PC-3 (cell line): ENCODE data around the gene MBTD1. TPM values are rescaled to one million over a fixed set of nuclear protein-coding genes. Genes with fewer than 3 reads are reported as not detected.

Source experiments
- ATAC-seq: fragments of 200-7000 bp; cut with Tn5 transposase; 2 replicates; pipeline ENCODE4 v1.9.1; 2020; ENCODE audit warnings: mild to moderate bottlenecking, moderate library complexity
- BruUV-seq: library from RNA; stranded (reverse); fragments of 400-500 nt; replicated peaks from 2 replicates; lab custom pipeline; 2021; lab: Mats Ljungman, UMichigan
- CTCF ChIA-PET: fragments of 300-600 bp; sonication (Branson Sonifier 250); formaldehyde crosslinking; loops from one replicate; lab custom pipeline; 2022; ENCODE audit warnings: antibody characterized with exemption; lab: Charles Lee
- POLR2A ChIA-PET: fragments of 300-600 bp; sonication (Branson Sonifier 250); formaldehyde crosslinking; loops from one replicate; lab custom pipeline; 2022; ENCODE audit warnings: antibody characterized with exemption; ENCODE audit not compliant: unreplicated experiment; lab: Charles Lee
- DNase-seq: peaks from one replicate; pipeline ENCODE4 v3.0.0-alpha.2; 2015
- H2AFZ ChIP-seq: fragments of 300-600 bp; sonication (generic); 2 replicates; pipeline ENCODE4 v1.6.0; 2016; ENCODE audit warnings: antibody characterized with exemption, low read length
- H3F3A ChIP-seq: fragments of 300-600 bp; sonication (generic); one replicate; pipeline ENCODE4 v1.6.0; 2017; ENCODE audit warnings: antibody characterized with exemption, low read length, control low read depth, mild to moderate bottlenecking; ENCODE audit not compliant: unreplicated experiment
- H3K27ac ChIP-seq: fragments of 300-600 bp; sonication (generic); 2 replicates; pipeline ENCODE4 v1.5.1; 2016; ENCODE audit warnings: mild to moderate bottlenecking, low read length
- H3K27me3 ChIP-seq: fragments of 300-600 bp; sonication (generic); 2 replicates; pipeline ENCODE4 v1.6.1; 2016; ENCODE audit warnings: low read length, mixed read lengths
- H3K36me3 ChIP-seq: fragments of 300-600 bp; sonication (generic); 2 replicates; pipeline ENCODE4 v1.6.1; 2016; ENCODE audit warnings: low read depth, mixed run types, low read length, mixed read lengths
- H3K4me1 ChIP-seq: fragments of 300-600 bp; sonication (generic); 2 replicates; pipeline ENCODE4 v1.5.1; 2016; ENCODE audit warnings: low read length; ENCODE audit not compliant: insufficient read depth
- H3K4me2 ChIP-seq: fragments of 300-600 bp; sonication (generic); 2 replicates; pipeline ENCODE4 v1.6.0; 2016; ENCODE audit warnings: low read length
- H3K4me3 ChIP-seq: fragments of 300-600 bp; sonication (generic); 2 replicates; pipeline ENCODE4 v1.5.1; 2016; ENCODE audit warnings: mild to moderate bottlenecking, low read length, mixed read lengths
- H3K79me2 ChIP-seq: fragments of 300-600 bp; sonication (generic); 2 replicates; pipeline ENCODE4 v1.6.1; 2017; ENCODE audit warnings: low read length, mixed read lengths
- H3K9ac ChIP-seq: fragments of 300-600 bp; sonication (generic); 2 replicates; pipeline ENCODE4 v1.6.0; 2016; ENCODE audit warnings: mild to moderate bottlenecking, low read length
- H3K9me2 ChIP-seq: fragments of 300-600 bp; sonication (generic); replicated peaks from 2 replicates; pipeline ENCODE4 v1.6.1; 2016; ENCODE audit warnings: mixed run types, low read length, mixed read lengths
- H3K9me3 ChIP-seq: fragments of 300-600 bp; sonication (generic); 2 replicates; pipeline ENCODE4 v1.6.1; 2016; ENCODE audit warnings: low read length, mixed read lengths
- H4K20me1 ChIP-seq: fragments of 300-600 bp; sonication (generic); 2 replicates; pipeline ENCODE4 v1.6.1; 2016; ENCODE audit warnings: low read length, mixed read lengths
- EZH2 ChIP-seq: fragments of 300-600 bp; sonication (generic); IDR thresholded peaks from one replicate; pipeline ENCODE4 v1.6.1; 2017; ENCODE audit warnings: antibody characterized with exemption, mild to moderate bottlenecking, low read length; ENCODE audit not compliant: unreplicated experiment
- EZH2phosphoT487 ChIP-seq: fragments of 300-600 bp; sonication (generic); IDR thresholded peaks from 2 replicates; pipeline ENCODE4 v1.6.1; 2018; ENCODE audit warnings: mild to moderate bottlenecking, antibody characterized with exemption, low read length, borderline replicate concordance
- intact Hi-C: fragments of 100-400 bp; cut with micrococcal nuclease; formaldehyde crosslinking; loops from 2 replicates; pipeline ENCODE4 v1.9.0; 2023
- total RNA-seq: library from RNA; depleted of rRNA; stranded (reverse); fragments of >200 nt; gene quantifications from 2 replicates; pipeline ENCODE4 v1.2.3, GENCODE V29; 2014
- TF ChIP-seq, protein P1 (sequence below): fragments of 300-600 bp; sonication (generic); conservative IDR thresholded peaks from 2 replicates; pipeline ENCODE4 v1.5.1; 2017; ENCODE audit warnings: antibody characterized with exemption, low read depth, mild to moderate bottlenecking, low read length

MBTD1 gene
- total RNA-seq, 1 experiment from 2014 or later, result 13.8 TPM

DNA sequence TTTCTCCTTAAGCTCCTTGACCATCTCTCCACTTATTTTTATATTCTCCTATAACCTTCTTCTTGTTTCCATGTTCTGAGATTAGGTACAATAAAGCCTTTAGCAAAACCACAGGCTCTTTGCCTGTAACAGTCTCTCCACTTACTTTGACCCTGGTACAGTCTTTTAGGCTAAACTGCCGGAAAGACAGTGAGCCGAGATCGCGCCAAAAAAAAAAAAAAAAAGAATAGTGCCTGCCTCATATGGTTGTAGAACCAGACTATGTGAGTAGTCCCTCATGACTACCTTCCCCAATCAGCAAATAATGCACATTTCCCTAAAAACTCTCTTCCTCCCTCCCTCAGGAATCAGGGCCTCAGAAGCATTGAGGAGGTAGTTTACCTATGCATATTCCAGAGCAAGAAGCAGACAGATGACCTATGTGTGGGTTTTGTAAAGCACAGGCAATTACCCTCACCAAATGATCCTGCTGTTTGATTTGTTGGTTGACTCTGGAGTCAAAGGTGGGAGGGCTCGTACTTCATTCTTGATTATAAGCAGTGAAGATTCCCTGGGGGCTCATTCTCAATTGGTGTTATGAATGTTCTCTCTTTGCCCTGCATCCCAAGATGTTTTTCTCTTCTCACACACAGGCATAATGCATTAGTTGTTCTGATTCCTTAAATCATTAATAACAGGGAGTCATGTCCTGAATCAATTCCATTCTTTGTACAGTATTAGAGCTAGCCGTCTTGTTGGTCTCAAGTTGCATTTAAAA is 115.4 kb downstream of the MBTD1 start:
- Histone ChIP-seq H3K9me3 (no peaks in the 10 kb centered on the region), H3F3A (no peaks in the 10 kb centered on the region), H3K9ac (no peak overlapping the region), H3K36me3 (no peaks in the 10 kb centered on the region), H3K4me3 (no peak overlapping the region), H2AFZ (no peak overlapping the region), H4K20me1 (no peaks in the 10 kb centered on the region), H3K4me2 (no peak overlapping the region), H3K9me2 (no peaks in the 10 kb centered on the region), H3K4me1 (peaks cover 13% of the 10 kb centered on the region; the same call in 1 of the 2 replicates), H3K27ac (no peak overlapping the region), H3K79me2 (no peaks in the 10 kb centered on the region), H3K27me3 (no peaks in the 10 kb centered on the region)
- DNase-seq (no peak), ATAC-seq (no peak)
- POLR2A ChIA-PET, result no interaction called here
- TF ChIP-seq EZH2, result no peak
- TF ChIP-seq, protein P1, sequence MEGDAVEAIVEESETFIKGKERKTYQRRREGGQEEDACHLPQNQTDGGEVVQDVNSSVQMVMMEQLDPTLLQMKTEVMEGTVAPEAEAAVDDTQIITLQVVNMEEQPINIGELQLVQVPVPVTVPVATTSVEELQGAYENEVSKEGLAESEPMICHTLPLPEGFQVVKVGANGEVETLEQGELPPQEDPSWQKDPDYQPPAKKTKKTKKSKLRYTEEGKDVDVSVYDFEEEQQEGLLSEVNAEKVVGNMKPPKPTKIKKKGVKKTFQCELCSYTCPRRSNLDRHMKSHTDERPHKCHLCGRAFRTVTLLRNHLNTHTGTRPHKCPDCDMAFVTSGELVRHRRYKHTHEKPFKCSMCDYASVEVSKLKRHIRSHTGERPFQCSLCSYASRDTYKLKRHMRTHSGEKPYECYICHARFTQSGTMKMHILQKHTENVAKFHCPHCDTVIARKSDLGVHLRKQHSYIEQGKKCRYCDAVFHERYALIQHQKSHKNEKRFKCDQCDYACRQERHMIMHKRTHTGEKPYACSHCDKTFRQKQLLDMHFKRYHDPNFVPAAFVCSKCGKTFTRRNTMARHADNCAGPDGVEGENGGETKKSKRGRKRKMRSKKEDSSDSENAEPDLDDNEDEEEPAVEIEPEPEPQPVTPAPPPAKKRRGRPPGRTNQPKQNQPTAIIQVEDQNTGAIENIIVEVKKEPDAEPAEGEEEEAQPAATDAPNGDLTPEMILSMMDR, result no peak
- TF ChIP-seq EZH2phosphoT487, result no peak
- intact Hi-C loops, result no loop called here
- BruUV-seq, result no TSS peak
- CTCF ChIA-PET, result no interaction called here

DNA sequence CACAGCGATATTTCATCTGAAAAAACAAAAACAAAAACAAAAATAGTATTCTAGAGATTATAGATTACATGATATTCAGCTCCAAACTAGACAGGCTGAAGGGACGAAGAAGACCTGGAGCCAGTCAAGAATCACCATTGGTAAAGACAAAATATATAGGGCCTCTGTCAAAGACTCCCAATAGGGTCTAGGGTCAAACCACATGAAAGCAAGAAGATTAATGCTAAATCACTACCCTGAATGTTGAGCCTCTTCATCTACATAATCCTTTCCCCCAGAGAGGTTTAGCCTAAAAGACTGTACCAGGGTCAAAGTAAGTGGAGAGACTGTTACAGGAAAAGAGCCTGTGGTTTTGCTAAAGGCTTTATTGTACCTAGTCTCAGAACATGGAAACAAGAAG is 117.3 kb downstream of the MBTD1 start:
- no peaks in the 10 kb centered on the region for H3K79me2 ChIP-seq
- H3K27ac ChIP-seq, result no peak overlapping the region
- H2AFZ ChIP-seq, result no peak overlapping the region
- BruUV-seq, result no TSS peak
- H3K4me3 ChIP-seq, result no peak overlapping the region
- H3K36me3 ChIP-seq, result no peaks in the 10 kb centered on the region
- no peaks in the 10 kb centered on the region for H3K9me3 ChIP-seq
- H3F3A ChIP-seq, result no peaks in the 10 kb centered on the region
- POLR2A ChIA-PET, result no interaction called here
- no peak for DNase-seq
- peaks cover 9% of the 10 kb centered on the region; the same call in 1 of the 2 replicates for H3K4me1 ChIP-seq
- no peaks in the 10 kb centered on the region for H3K9me2 ChIP-seq
- ATAC-seq, result no peak
- no peak overlapping the region for H3K9ac ChIP-seq
- intact Hi-C loops, result no loop called here
- no peak for TF ChIP-seq EZH2
- no peak for TF ChIP-seq EZH2phosphoT487
- TF ChIP-seq, protein P1, result no peak
- H3K27me3 ChIP-seq, result no peaks in the 10 kb centered on the region
- CTCF ChIA-PET, result no interaction called here
- H4K20me1 ChIP-seq, result no peaks in the 10 kb centered on the region
- no peak overlapping the region for H3K4me2 ChIP-seq

DNA sequence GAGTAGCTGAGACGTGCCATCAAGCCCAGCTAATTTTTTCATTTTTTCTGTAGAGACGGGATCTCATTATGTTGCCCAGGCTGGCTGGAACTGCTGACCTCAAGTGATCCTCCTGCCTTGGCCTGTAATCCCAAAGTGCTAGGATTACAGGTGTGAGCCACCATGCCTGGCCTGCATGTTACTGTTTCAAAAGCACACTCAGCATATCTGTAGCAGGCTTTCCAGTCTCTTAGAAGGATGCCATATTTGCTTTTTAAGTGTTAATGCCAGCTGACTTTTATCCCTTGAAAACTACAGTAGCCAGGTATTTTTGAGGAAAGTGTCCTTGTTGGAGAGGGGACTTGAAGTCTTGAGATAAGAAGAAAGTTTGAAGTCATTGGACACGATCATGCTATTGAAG is 123.9 kb downstream of the MBTD1 start:
- no peaks in the 10 kb centered on the region for H3K36me3 ChIP-seq
- BruUV-seq, result no TSS peak
- no peaks in the 10 kb centered on the region for H4K20me1 ChIP-seq
- no peak overlapping the region for H3K4me3 ChIP-seq
- H3K9me2 ChIP-seq, result no peaks in the 10 kb centered on the region
- no peak for DNase-seq
- ChIA-PET CTCF (no interaction called here), POLR2A (interaction anchor here (0.5 kb wide), 1 partner anchor 270 kb away, joined by 4 read pairs; the partner anchor contains the start of gene TOB1)
- no peaks in the 10 kb centered on the region for H3F3A ChIP-seq
- H3K79me2 ChIP-seq, result no peaks in the 10 kb centered on the region
- intact Hi-C loops, result no loop called here
- no peak overlapping the region for H3K27ac ChIP-seq
- H3K4me1 ChIP-seq, result peaks cover 8% of the 10 kb centered on the region
- no peak for ATAC-seq
- no peaks in the 10 kb centered on the region for H3K27me3 ChIP-seq
- H3K9ac ChIP-seq, result no peak overlapping the region
- H3K9me3 ChIP-seq, result no peaks in the 10 kb centered on the region
- no peak overlapping the region for H3K4me2 ChIP-seq
- no peak overlapping the region for H2AFZ ChIP-seq
- TF ChIP-seq EZH2phosphoT487 (no peak), EZH2 (no peak)
- TF ChIP-seq, protein P1, result no peak
